Adrenal gland (tissue), 12 donors: ENCODE data around the gene CELF5. TPM values are rescaled to one million over a fixed set of nuclear protein-coding genes. Genes with fewer than 3 reads are reported as not detected.
"Not testable (repeated sequence)": the region's sequence is repeated elsewhere in the genome, so short reads cannot be mapped to it uniquely, and the experiment has no call there.

Experiments
- DNase-seq, 7 donors: peaks; one replicate each; pipeline ENCODE4 v3.0.0-alpha.2; 2019 to 2020
- H3K27ac ChIP-seq, 5 donors: fragments of 200-600 bp; sonication (generic) in 4 of 5; 1 replicate in 3 of 5; 2 replicates in 2 of 5; pipeline versions ENCODE4 v1.5.1 to v1.8.0; 2016 to 2020; ENCODE audit warnings: mild to moderate bottlenecking in 1 of 5
- H3K27me3 ChIP-seq: fragments of 200-600 bp; 2 replicates; pipeline ENCODE4 v1.8.0; 2021
- H3K36me3 ChIP-seq, 2 donors: fragments of 200-600 bp; replicated peaks in 1 of 2; 1 replicate in 1 of 2; 2 replicates in 1 of 2; pipeline versions ENCODE4 v1.5.1 to v1.8.0; 2018 to 2022
- H3K4me1 ChIP-seq, 2 donors: fragments of 200-600 bp; replicated peaks in 1 of 2; 1 replicate in 1 of 2; 2 replicates in 1 of 2; pipeline versions ENCODE4 v1.5.1 to v1.8.0; 2018 to 2021
- H3K4me3 ChIP-seq, 4 donors: fragments of 200-600 bp; sonication (generic) in 3 of 4; one replicate each; pipeline ENCODE4 v1.5.1; 2016 to 2018
- H3K9me3 ChIP-seq, 3 donors: fragments of 200-600 bp; sonication (generic) in 1 of 3; replicated peaks in 1 of 3; 1 replicate in 2 of 3; 2 replicates in 1 of 3; pipeline versions ENCODE4 v1.5.1 to v1.8.0; 2016 to 2021
- CTCF ChIP-seq, 6 experiments: fragments of 450-650 bp in 4 of 6; fragments of 200-600 bp in 2 of 6; sonication (generic) in 1 of 6; IDR thresholded peaks; 1 replicate in 5 of 6; 2 replicates in 1 of 6; pipeline versions ENCODE4 v1.5.1 to v1.8.0; 2016 to 2021; ENCODE audit warnings: antibody characterized with exemption in 6 of 6, mild to moderate bottlenecking in 2 of 6, moderate library complexity in 1 of 6
- POLR2A ChIP-seq, 2 donors: fragments of 450-650 bp; IDR thresholded peaks; one replicate each; pipeline ENCODE4 v1.6.1; 2017; ENCODE audit warnings: antibody characterized with exemption in 2 of 2, mild to moderate bottlenecking in 2 of 2, moderate library complexity in 1 of 2
- WGBS, 4 donors: extraction: QIAGEN DNeasy Blood & Tissue Kit in 2 of 4; methylation state at CpG; one replicate each; pipeline versions ENCODE4 v1.1.5 to v1.1.7; 2013 to 2017; 5-methylcytosine and 5-hydroxymethylcytosine counted together
- intact Hi-C, 2 donors: fragments of 100-400 bp; cut with DNase I; formaldehyde crosslinking; loops; one replicate each; pipeline versions ENCODE4 v1.14.1 to v1.15.0; 2022 to 2023
- polyA plus RNA-seq, 3 donors: library from polyadenylated mRNA; stranded (reverse); fragments of 200-250 nt in 2 of 3; fragments of 350-450 nt in 1 of 3; fragmentation: Illumina TruSeq in 1 of 3; extraction: RNeasy Lipid Tissue Mini Kit (QIAGEN cat#74804) in 1 of 3; gene quantifications; one replicate each; pipeline ENCODE4 v1.2.3, GENCODE V29; 2013 to 2014
- total RNA-seq, 9 donors: library from RNA; depleted of rRNA in 4 of 9; stranded (reverse); fragments of >200 nt in 4 of 9; fragments of 120-200 nt in 1 of 9; fragmentation: NEBNext Ultra II Directional in 1 of 9; extraction: Animal tissue kit (Norgen Biotek cat#: 25700) in 1 of 9; gene quantifications; one replicate each; pipeline versions ENCODE4 v1.1.0 to v1.2.4, GENCODE V29; 2013 to 2023
- donor health status: healthy with polysubstance abuse.
- donor health status: Bipolar disorder and iron deficiency.
- donor health status: DM: yes; HTN: yes; CAD: no.
- donor health status: DM: no; HTN: no; CAD: no.
- donor health status: DM: no; HTN: no; CAD: no.
- donor health status: DM: yes; HTN: yes; CAD: no.

The CELF5 gene
- total and polyA plus RNA-seq, 12 donors, result 0.08 to 1.6 (median 0.58) TPM; not detected in 4

- H3K4me3 ChIP-seq, result no peak overlapping the region
- intact Hi-C loops, result no loop called here
- H3K27ac ChIP-seq, result peak overlapping the region; percentile 73 to 97 (median 82)
- no peaks in the 10 kb centered on the region for H3K27me3 ChIP-seq
- H3K9me3 ChIP-seq, result no peaks in the 10 kb centered on the region
- 30 to 49% (median 43%) methylated on average over 10 to 12 of the region's 12 CpGs for WGBS, 4 donors
- H3K4me1 ChIP-seq, result peaks cover 39 to 56% of the 10 kb centered on the region in 2 donors
- peak in 6 of 7 donors; percentile 34 to 76 (median 50) for DNase-seq
- H3K36me3 ChIP-seq, result no peaks in the 10 kb centered on the region
- TF ChIP-seq CTCF (IDR thresholded peaks at IDR 0.05) (no peak), POLR2A (IDR thresholded peaks at IDR 0.05) (no peak)
These were observed 114.2 kb downstream of the CELF5 start for GRCh38 chr19:3338541-3339181.

- 82 to 94% (median 87%) methylated on average over 3 to 11 of the region's 11 CpGs for WGBS, 4 donors
- DNase-seq, result no peak
- Histone ChIP-seq H3K4me1 (peaks cover 38 to 49% of the 10 kb centered on the region in 2 donors), H3K27me3 (no peaks in the 10 kb centered on the region), H3K36me3 (no peaks in the 10 kb centered on the region), H3K9me3 (no peaks in the 10 kb centered on the region), H3K27ac (no peak overlapping the region), H3K4me3 (no peak overlapping the region)
- TF ChIP-seq POLR2A (IDR thresholded peaks at IDR 0.05) (no peak), CTCF (IDR thresholded peaks at IDR 0.05) (no peak)
- intact Hi-C loops, result no loop called here
These were observed 115.9 kb downstream of the CELF5 start for GRCh38 chr19:3340340-3340739.

GRCh38 chr19:3342246-3342645 is 117.8 kb downstream of the CELF5 start:
- intact Hi-C loops, result no loop called here
- Histone ChIP-seq H3K4me1 (peaks cover 25 to 41% of the 10 kb centered on the region in 2 donors), H3K27ac (peak overlapping the region in 1 of 5 donors; percentile 84), H3K36me3 (no peaks in the 10 kb centered on the region), H3K9me3 (no peaks in the 10 kb centered on the region), H3K27me3 (no peaks in the 10 kb centered on the region), H3K4me3 (no peak overlapping the region)
- WGBS, 4 donors, result 77 to 94% (median 84%) methylated on average over 8 to 9 of the region's 9 CpGs
- TF ChIP-seq CTCF (IDR thresholded peaks at IDR 0.05) (no peak), POLR2A (IDR thresholded peaks at IDR 0.05) (no peak)
- DNase-seq, result no peak

- H3K4me3 ChIP-seq, intact Hi-C loops, DNase-seq, H3K36me3 ChIP-seq, H3K9me3 ChIP-seq, H3K27me3 ChIP-seq: not testable (repeated sequence)
- peaks cover 18 to 35% of the 10 kb centered on the region in 2 donors for H3K4me1 ChIP-seq
- peak overlapping the region; percentile 35 to 84 (median 67) for H3K27ac ChIP-seq
- WGBS, 4 donors, result 70 to 81% (median 76%) methylated on average over 9 of the region's 9 CpGs
These were observed 118.5 kb downstream of the CELF5 start for GRCh38 chr19:3342962-3343361.
